GM20000 (cell line): Measurements from ENCODE around the gene SARDH.
"Not testable (repeated sequence)": the region's sequence is repeated elsewhere in the genome, so short reads cannot be mapped to it uniquely, and the experiment has no call there.

ENCODE experiments used
- DNase-seq: peaks from one replicate; pipeline ENCODE4 v3.0.0; 2012; ENCODE audit warnings: low spot score
- CTCF ChIP-seq: IDR thresholded peaks from 2 replicates; pipeline ENCODE4 v1.5.1; 2012; ENCODE audit warnings: mild to moderate bottlenecking, control low read depth; ENCODE audit errors: extremely low read depth, missing control alignments

The SARDH gene

GRCh38 chr9:133680250-133680975 lies 57.7 kb downstream of the SARDH start:
- no peak for TF ChIP-seq CTCF
- DNase-seq: no peak

DNA sequence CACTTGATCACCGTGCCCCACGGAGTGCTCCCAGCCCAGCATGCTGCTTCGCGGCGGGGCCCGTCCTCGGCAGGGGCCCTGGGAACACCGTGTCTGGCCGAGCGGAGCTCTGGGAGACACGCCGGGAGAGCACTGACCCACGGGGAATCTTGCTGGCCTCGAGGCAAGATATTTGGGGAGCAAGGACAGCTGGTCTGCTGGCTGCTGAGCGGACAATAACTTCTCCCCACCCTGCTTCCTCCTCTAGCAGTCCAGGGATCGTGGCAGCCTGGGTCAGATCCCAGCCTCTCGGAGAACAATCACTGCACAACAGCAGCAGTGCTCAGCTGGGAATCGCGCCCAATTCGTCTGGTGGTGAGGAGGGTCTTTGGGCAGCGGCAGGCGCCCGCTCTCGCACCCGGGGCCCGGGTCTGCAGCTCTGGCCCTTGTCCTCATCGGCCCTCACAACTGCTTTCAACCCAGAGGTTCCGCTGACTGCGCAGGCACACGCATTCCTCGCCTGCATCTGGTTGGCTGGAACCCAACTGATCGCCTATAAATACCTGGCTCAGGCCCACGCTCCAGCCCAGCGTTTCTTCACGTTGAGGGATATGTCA lies 58.6 kb downstream of the SARDH start:
- no peak for DNase-seq
- no peak for TF ChIP-seq CTCF

DNA sequence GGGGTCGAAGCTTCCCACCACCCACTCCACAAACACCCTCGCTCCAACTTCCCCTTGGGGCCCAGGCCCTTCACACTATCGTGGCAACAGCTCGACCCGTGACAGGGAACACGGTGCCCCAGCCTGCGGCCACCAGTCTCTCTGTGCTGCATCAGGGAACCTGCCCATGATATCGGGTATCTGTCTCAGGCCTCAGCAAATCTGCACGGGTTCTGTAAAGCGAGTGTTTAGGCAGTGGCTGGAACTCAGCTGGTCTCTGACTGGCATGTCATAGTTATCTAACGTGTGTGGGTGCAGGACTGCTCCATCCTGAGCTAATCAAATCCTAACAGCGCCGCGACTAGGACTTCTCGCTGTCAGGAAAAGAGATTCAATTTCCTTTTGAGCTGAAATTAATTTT lies 59.1 kb downstream of the SARDH start:
- DNase-seq: no peak
- TF ChIP-seq CTCF: no peak

- TF ChIP-seq CTCF: no peak
Observed at GRCh38 chr9:133677126-133678010, 60.8 kb downstream of the SARDH start.

DNA sequence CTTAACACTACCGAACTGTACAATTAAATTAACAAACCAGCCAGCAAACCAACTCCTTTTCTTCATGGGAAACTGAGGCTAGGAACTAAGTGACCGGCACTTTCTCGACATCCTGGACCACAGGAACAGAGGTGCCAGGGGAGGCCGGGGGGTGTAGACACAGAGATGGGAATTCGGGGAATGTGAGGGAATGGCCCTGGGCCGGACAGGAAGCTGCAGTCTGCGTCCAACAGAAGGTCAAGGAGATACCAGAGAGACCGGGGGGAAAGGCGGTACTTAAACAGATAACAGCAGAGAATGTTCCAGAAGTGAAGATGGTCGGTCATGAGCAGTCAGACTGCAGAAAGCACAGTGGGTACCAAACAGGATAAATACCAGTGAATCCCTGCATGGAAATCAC lies 61.7 kb downstream of the SARDH start:
- DNase-seq: no peak
- no peak for TF ChIP-seq CTCF

More at GRCh38 chr9:133677126-133678010, 60.8 kb downstream of the SARDH start:
- no peak for DNase-seq

- not testable (repeated sequence) for DNase-seq
Observed at GRCh38 chr9:133675796-133676195, 62.4 kb downstream of the SARDH start.

DNA sequence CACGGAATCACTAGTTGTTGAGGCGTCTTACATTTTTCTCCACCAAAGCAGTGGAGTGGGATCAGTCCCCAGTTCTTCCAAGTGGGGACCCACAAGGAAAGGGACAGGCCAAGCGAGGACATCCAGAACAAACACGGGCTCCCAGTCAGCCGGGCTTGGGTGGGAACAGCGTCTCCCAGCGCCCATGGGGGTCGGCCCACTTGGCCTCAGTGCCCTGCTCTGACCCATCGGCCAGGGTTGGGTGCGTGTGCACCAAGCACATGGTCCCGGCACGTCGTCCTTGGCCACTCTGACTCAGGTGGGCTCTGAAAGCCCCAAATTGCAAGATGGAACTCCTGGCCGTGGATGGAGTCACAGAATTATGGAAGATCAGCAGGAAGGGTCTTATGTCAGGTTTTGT lies 64.1 kb downstream of the SARDH start:
- no peak for DNase-seq
- no peak for TF ChIP-seq CTCF
